ENCODE measurements around the gene RHBDL1. TPM values are rescaled to one million over a fixed set of nuclear protein-coding genes. Genes with fewer than 3 reads are reported as not detected.
A peak's percentile ranks its signal among the peaks of the same experiment; 100 is the strongest.

The RHBDL1 gene
- total and polyA plus RNA-seq, 2 donors (not counting 3 experiments of a cell fraction or from before 2014, with no cell fraction given), result 1.1 to 1.8 TPM

DNA sequence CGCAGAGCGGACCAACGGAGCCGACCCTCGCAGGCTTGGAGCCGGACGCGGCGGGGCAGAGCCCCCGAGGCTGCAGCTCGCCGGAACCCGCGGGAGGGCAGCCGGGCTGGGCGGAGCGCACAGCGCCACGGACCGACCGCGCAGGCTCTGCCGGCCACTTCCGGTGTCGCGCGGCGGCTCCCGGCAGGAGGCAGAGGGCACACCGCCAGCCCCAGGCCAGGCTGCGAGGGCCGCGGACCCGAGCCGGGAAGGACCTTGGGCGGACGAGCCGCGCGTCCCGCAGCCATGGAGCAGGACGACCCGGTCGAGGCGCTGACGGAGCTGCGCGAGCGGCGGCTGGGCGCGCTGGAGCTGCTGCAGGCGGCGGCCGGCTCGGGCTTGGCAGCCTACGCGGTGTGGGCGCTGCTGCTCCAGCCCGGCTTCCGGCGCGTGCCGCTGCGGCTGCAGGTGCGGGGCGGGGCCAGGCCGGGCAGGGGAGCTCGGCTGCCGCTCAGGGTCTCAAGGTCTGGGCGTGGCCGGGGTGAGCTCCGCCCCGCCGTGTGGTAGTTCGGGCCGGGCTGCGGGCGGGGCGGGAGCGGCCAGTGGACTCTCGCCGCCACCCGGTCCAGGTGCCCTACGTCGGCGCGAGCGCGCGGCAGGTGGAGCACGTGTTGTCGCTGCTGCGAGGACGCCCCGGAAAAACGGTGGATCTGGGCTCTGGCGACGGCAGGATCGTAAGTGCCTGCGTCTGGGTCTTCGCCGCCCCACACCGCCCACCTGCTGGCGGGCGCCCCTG lies 45.7 kb downstream of the RHBDL1 start, which contains the start of gene ANTKMT:
ANTKMT (plus strand) TSS at position 157 of the 775 bp plus-strand sequence; CDS start at position 286, 129 bp downstream.
- POLR2A ChIA-PET, result interaction anchor here (1.4 kb wide), 1 partner anchor 14 kb away, joined by 3 read pairs; no protein-coding TSS in a partner anchor
- no peaks in the 10 kb centered on the region for H3K9me3 ChIP-seq (replicated peaks; ENCODE audit: control insufficient read depth, insufficient read depth, low read length)

More for the DNA sequence above, 45.7 kb downstream of the RHBDL1 start, which contains the start of gene ANTKMT:
- Histone ChIP-seq H3K79me2 (ENCODE audit: control insufficient read depth, insufficient read depth, low read length) (no peaks in the 10 kb centered on the region), H3K4me2 (ENCODE audit: insufficient read depth, low read length) (peak within 1 kb of the TSS; percentile 58), H3K27ac (ENCODE audit: insufficient read depth, low read depth, low read length) (peak within 1 kb of the TSS; percentile 19), H3K27me3 (ENCODE audit: control insufficient read depth in 2 of 2, insufficient read depth in 2 of 2, low read length in 2 of 2) (no peaks in the 10 kb centered on the region), H3K9ac (replicated peaks; ENCODE audit: extremely low read depth, insufficient read depth, low read length) (peak within 1 kb of the TSS; percentile 35), H3K4me1 (ENCODE audit: control insufficient read depth, extremely low read depth, insufficient read depth, low read length) (peaks cover 15% of the 10 kb centered on the region), H3K9me1 (replicated peaks; ENCODE audit: control insufficient read depth, extremely low read depth, insufficient read depth, low read length) (no peaks in the 10 kb centered on the region), H4K20me1 (replicated peaks; ENCODE audit: control insufficient read depth, extremely low read depth, insufficient read depth, low read length) (no peaks in the 10 kb centered on the region), H3K36me3 (ENCODE audit: control insufficient read depth in 2 of 2, extremely low read depth in 1 of 2, insufficient read depth in 2 of 2, low read length in 2 of 2) (no peaks in the 10 kb centered on the region), H2AFZ (ENCODE audit: low read depth, low read length) (peak within 1 kb of the TSS; percentile 82), H3K4me3 (replicated peaks in 1 of 3; ENCODE audit: insufficient read depth in 1 of 3, low read depth in 1 of 3, low read length in 3 of 3) (peak within 1 kb of the TSS; percentile 49 to 56 (median 55))
- DNase-seq (ENCODE audit: low read depth, low spot score) (peak; percentile 64), FAIRE-seq (peak; percentile 89)
- no TSS peak for BruUV-seq (replicated peaks)
- CTCF ChIA-PET, result interaction anchor here (0.7 to 2.6 kb wide), 7 partner anchors 9 to 64 kb away, joined by 3 to 17 read pairs (median 5); partner anchors contain the start of gene WDR24
- intact Hi-C loops (cut with micrococcal nuclease) (no loop called here), dilution Hi-C loops (cut with MboI; ENCODE audit: extremely low pct_ligation_motif_present, low sequenced_read_pairs) (no loop called here)
- TF ChIP-seq FOS (IDR thresholded peaks at IDR 0.05; ENCODE audit: borderline replicate concordance, insufficient read depth, low read length) (no peak), EZH2 (IDR thresholded peaks at IDR 0.05; ENCODE audit: borderline replicate concordance, low read depth, low read length, severe bottlenecking) (no peak), POLR2A (IDR thresholded peaks at IDR 0.05; ENCODE audit: low read depth, low read length) (peak; percentile 80), GATA2 (IDR thresholded peaks at IDR 0.05; ENCODE audit: insufficient read depth, insufficient read length, low read depth, low read length) (no peak), JUN (IDR thresholded peaks at IDR 0.05; ENCODE audit: borderline replicate concordance, insufficient read depth, insufficient read length, low read depth) (no peak), MAX (IDR thresholded peaks at IDR 0.05; ENCODE audit: insufficient read depth, insufficient read length) (no peak), POLR2AphosphoS5 (IDR thresholded peaks at IDR 0.05; ENCODE audit: insufficient read depth, low read depth, low read length) (peak; percentile 83), MYC (IDR thresholded peaks at IDR 0.05; ENCODE audit: low read depth, low read length) (no peak)

Data from endothelial cell of umbilical vein (primary cell).